Activated CD4-positive, CD25-positive, alpha-beta regulatory T cell treated with anti-CD3 and anti-CD28 coated beads, Interleukin-2, amount 50 U/mL, for 16 hours (primary cell): ENCODE data around the gene VASH1.

ENCODE experiments used
- DNase-seq: peaks from one replicate; pipeline ENCODE4 v3.0.0-alpha.2; 2020; ENCODE audit warnings: low read depth, low spot score

Gene VASH1

DNA sequence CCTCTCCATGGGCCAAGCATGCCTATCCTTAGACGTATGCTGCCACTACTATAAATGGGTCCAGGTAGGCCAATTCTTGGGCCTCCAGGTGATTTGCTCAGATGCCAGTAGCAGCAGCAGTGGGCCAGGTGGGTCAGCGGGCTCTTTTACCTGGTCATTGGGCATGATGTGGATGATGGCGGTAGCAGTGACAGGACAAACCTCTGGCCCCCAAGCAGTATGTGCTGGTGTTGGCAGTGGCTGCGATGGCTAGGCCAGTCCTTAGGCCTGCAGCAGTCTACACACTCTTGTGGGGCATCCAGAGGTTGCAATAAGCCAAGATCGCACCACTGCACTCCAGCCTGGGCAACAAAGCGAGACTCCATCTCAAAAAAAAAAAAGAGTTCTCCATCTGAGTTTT lies 19.1 kb upstream of the VASH1 start:
- no peak for DNase-seq

DNA sequence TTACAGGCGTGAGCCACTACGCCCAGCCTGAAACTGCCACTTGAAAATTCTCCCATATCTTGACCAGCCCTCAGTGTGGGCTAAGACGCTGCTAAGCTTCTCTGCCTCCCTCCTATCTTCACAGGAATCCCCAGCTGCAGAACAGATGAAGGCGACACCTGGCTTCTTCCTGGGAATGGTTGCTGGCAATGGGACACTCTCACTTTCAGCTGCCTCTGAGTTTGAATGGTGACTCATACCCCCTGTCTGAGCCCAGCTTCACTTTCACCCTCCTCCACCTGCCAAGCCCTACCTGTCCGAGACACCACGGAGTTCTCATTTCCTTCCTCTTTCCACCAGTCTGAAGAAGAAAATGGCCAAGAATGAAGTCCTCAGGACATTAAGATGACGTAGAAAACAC lies 18.3 kb upstream of the VASH1 start:
- no peak for DNase-seq

DNA sequence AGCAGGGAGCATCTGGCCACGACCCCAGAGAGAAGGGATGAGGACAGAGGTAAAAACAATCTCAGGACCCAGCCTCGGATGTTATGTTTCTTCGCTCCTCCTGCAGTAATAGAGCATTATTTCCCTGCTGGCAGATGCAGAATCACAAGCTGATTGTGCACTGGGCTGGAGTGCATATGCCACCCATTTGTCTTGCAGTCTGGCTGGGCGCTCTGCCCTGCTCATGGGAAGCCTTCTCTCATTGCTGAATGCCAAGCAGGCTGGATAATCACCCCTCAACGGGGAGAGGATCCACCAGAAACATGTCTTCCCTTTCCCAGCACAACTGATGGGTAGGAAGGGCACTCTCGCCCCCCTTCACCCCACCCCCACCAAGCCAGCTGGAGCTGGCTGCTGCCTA lies 8.5 kb upstream of the VASH1 start:
- no peak for DNase-seq

DNA sequence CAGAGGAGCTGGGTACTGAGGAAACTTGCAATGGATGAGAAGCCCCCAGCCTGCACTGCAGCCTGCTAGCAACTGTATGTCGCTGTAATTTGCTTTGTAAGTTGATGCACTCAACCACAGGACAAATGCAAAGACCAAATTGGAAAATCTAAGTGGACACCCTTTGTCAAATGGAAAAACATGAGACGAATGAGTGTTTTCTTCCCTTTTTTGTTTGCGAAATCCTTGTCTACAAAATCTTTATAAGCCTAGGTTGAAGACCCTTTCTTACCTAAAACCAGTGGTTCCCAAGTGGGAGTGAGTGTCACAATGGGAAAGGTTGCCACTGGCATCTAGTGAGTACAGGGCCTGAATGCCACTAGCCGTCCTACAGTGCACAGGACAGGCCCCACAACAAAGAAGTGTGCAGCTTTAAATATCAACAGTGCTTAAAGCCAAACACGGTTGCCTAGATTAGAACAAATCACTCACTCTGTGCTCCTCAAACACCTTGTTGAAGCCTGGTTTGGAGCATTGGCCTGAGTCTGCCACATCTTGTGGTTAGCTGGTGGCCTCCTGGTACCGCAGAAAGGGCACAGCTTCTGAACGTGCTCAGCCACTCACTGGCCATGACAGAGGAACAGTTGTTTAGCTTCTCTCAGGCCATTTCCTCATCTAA lies 7.6 kb upstream of the VASH1 start:
- DNase-seq, result no peak

DNA sequence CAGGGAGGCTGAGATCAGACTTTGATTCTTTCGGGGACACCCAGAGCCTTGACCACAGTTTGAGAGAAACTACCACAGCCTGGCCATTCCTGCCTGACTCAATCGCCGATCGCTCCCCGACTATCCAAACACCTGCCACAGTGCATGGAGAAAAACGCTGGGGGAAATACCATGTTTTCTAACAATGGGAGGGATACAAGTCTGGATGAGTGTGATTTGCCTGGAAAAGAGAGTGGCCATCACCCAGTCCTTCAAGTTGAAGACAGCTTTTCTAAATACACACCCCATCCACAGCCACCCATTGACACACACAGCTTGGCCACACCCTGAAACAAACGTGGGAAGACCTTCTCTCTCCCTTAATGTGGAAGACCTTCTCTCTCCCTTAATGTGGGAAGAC lies 6.7 kb upstream of the VASH1 start:
- DNase-seq, result no peak

DNA sequence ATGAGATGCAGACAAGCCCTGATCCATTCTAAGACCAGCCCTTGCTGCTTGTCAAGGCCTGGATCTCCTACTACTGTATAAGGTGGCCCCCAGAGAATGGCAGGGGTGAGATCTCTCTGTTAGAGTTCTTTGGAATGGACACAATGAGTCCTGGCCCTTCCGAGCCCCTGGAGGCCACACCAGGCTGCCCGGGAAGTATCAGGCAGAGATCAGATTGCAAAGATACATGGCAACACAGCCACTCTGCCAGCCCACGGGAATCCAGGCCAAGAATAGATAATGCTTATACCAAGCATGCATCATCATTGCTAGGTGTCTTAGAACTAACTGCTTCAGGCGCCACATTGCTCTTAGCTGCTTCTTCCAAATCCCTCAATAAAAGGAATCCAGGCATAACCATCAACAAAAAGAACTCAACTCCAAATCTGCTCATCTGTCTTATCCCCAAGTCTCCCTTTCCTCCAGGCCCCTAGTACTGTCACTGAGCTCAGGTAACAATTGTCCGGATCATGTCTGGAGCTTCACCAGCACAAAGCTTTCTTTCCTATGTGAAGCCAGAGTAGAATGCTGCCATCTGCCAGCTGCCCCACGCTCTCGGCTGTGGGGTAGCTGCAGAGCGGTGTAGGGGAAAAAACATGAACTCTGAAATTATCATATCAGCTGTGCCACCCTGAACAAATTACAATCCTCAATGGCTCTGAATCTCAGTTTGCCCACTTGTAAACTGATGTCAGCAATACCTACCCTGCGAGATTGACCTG lies 5.5 kb upstream of the VASH1 start:
- no peak for DNase-seq

DNA sequence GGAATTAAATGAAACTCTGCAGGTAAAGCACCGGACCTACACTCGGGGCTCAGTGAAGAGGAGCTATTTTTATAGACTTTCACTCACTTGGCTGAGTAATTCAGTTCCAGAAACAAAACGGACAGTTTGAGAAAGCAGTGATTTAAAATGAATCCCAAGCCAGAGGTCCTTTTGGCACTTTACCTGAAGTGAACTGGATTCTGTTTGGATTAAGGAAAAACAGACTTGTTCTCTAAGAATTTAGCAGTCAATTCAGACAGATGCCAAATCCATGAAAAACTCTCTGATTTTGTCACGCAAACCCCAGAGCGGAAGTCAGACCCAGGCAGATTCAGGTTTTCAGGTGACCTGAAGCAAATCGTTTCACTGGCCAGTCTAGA lies 4.9 kb upstream of the VASH1 start:
- no peak for DNase-seq

DNA sequence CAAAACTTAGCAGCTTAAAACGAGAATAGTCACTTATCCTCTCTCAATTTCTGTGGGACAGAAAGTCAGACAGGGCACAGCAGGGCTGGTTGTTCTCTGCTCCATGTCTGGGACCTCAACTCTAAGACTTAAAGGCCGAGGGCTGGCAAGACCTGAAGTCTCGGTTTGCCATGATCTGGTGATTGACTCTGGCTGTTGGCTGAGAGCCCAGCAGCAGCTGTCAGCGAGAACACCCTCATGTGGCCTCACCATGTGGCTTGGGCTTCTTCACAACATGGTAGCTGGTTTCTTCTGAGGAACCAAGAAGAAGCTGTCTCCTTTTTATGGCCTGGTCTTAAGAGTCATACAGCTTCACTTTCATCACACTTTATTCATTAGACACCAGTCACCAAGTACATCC lies 1.7 kb upstream of the VASH1 start:
- DNase-seq, result no peak

DNA sequence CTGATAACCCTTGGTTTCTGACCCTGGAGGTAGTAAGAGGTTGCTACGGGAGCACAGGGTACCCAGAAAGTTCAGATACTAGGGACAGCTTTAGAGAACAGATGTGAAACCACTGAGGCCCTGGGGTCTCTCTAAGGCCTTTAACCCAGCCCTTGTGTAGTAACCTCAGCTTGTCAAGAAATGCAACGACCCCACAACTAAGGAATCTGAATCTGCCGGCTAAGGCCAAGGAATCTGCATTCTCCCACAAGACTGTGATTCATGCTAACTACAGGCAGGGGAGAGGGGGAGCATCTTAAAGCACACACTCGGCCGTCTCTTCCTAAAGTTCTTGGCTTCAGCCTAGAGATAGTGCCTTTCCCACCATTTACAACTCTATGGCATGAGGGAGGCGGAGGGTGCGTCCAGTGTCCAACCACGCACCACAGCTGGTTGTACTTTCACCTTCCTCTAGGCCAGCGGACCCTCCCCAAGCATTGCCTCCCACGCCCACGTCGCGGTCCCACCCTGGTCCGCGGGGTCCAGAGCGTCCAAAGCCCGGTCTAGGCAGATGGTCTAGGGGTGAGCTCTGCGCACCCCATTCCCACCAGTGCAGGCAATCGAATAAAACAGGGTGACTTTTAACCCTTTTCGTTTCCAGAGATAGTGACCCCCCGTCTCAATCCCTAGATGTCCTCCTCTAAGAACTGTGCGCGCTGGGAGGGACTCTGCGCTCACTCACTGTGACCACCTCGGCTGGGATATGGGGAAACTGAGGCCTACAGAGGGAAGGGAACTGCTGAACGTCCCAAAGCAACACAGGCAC lies 735 bp upstream of the VASH1 start:
- no peak for DNase-seq

DNA sequence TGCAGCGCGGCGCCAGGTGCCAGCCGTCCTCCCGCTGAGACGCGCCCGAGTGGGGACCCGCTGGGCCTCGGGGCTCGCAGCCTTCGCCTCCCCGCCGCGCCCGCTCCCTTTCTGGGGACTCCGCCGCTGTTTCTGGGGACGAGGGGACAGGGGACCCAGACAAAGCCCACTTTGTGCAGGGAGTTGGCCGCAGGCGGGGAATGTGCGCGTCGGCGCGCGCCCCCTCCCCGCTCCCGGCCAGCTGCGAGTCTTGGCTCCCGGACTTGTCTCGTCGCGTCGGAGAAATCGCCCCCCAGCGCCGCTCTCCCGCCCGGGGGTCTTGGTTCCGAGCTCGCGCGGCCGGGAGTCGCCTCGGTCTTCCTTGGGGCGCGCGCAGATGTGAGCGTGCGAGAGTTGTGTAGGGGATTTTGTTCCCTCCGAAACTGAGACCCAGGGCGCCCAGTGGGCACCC lies 717 bp downstream of the VASH1 start:
- DNase-seq, result no peak

DNA sequence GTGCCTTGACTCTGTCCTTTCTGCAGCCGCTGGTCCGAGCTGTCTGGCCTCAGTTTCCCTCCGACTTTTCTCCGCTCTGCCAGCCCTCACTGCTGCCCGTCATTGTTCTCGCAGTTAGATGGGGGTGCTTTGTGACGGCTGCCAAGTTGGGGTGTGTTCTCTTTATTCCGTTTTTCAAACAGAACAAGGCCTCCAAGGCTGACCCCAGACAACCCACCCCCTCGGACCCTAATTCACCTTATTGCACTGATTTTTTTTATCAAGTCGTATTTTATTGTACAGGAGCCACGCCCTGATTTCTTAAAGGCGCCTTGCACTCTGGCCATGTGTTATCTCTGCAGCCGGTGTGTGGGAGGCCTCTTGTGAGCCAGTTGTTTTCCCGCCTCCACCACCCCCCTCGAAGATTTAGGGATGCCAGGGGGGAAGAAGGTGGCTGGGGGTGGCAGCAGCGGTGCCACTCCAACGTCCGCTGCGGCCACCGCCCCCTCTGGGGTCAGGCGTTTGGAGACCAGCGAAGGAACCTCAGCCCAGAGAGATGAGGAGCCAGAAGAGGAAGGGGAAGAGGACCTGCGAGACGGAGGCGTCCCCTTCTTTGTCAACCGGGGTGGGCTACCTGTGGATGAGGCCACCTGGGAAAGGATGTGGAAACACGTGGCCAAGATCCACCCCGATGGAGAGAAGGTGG lies 1.3 kb downstream of the VASH1 start:
- DNase-seq, result no peak

DNA sequence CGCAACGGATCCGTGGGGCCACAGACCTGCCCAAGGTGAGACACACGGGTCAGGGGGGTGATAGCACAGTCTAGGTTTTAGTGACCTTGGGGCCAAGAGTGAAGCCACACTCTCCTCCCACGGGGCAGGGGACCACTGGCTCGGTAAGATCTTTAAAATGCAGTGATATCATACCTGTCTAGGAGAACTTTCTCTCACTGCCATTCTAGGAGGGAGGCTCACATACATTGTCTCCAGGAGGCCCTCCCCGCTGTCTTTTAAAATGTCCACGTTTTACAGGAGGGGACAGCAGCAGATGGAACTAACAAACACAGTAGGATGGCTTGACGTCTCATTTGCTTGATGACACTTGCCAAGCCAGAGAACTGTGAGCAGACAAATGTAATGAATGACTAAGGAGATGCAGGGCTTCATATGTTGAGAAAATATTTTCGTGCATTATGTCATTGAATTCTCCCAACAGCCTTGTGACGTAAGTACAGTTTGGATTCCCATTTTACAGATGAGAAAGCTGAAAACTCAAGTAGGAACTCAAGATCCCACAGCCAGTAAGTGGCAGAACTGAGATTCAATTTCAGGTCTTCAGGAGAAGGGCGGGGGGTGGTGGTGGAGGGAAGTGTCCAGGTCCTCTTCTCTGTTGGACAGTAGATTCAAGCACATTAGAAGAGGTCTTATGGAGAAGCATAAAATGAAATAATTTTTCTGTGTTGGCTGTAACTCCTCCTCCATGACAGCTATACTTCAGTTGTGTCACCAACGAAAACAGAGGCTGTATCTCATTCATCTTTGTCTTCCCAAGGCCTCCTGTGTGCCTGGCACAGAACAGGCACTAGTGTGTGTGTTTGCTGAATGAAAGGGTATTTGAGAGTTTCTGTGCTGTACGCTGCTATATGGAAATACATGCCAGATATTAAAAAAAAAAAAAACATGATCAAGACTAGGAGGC lies 2.1 kb downstream of the VASH1 start:
- no peak for DNase-seq

DNA sequence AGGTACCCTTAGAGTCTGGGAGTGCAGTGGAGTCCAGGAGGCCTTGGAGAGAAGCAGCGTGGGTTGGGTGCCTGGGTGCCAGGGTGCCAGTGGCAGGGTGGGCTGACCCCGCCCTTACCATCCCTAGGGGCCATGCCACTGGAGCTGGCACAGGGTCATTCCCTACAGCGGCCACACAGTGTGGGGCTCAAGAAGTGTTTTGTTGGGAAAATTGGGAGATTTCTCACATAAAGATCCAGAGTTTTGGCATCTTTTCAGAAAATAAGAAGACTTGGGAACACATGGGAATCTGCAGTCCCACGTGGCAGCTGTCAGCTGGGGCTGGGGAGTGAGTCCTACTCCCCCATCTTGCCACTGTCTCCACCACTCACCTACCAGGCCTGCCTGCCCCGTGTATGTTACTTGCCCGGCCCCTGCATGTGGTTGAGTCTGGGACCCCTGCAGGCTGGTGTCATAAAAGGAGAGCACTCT lies 4.2 kb downstream of the VASH1 start:
- no peak for DNase-seq

DNA sequence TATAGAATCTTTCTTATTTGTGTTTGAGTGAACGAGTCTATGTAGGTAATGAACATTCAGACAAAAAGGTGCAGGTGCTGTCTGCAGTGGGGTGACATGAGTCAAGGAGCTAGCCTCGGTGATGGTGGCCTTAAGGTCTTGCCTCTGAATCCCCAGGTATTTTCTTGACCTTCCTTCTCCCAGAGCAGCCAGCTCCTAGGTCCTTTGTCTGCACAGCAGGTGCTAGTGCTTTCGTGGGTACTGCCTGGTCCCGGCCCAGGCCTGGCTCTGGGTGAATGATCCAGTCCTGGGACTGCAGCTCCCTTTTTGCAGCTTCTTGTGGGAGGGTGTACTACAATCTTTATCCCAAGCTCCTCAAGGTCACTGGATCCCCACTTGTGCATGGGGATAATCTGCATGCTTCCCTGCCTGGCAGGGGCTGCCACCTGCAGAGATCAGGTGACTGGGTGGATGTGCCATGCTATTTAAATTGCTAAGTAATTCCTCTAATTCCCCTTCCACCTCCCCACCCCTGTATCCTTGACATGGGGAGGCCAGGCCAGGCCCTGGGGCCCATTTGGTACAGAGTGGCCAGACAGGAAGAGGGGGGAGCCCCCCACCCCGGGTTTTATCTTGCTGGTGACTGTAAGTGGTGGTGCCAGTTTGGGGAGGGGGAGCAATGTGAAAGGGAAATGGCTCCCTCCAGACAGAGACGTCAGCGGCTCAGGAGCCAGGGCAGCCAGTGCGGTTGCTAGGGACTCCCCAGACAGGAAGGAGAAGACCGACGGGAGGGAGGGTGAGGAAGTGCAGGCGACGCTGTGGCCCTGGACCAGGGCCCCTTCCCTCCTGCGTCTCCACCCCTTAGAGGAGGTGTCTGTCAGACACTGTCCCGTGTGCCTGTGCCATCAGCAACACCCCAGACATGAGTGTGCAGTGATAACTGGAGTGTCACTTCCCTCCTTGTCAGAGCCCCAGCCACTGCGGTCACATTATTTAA lies 6.7 kb downstream of the VASH1 start:
- DNase-seq, result peak; percentile 18

DNA sequence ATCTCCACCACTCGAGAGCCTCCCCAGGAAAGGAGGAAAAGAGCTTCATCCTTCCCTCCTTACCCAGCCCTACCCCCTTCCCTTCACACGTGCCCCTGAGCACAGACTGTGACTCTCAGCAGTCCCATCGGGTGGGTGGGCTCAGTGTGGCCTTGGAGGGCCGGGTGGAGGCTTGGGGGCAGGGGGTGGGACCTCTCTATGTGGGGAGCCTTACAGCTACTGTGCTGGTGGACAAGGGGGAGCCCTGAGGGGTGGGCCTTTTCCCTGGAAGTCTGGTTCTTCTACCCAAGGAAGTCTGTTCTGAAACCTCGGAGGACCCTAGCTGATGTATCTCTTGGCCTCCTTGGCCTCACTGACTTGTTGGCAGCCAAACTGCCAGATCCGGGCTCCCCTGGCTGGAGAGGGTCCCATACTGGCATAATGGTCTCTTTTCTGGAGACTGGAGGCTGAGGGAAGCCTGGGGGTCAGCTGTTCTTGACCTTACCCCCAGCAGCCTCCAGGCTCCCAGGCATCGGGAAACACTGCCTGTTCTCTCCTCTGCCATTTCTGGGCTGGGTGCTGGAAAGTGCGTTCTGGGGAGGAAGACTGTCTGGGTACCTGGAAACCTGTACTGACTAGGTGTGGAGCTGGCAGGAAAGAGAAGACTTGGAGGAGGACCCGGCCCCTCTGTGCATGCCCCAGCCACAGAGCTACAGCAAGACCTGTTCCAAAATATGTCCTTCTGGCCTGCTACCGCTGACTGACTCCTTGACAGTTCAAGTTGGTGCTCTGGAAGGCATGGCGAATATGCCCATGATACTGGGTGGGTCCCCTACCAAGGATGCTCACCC lies 7.6 kb downstream of the VASH1 start:
- DNase-seq, result no peak

DNA sequence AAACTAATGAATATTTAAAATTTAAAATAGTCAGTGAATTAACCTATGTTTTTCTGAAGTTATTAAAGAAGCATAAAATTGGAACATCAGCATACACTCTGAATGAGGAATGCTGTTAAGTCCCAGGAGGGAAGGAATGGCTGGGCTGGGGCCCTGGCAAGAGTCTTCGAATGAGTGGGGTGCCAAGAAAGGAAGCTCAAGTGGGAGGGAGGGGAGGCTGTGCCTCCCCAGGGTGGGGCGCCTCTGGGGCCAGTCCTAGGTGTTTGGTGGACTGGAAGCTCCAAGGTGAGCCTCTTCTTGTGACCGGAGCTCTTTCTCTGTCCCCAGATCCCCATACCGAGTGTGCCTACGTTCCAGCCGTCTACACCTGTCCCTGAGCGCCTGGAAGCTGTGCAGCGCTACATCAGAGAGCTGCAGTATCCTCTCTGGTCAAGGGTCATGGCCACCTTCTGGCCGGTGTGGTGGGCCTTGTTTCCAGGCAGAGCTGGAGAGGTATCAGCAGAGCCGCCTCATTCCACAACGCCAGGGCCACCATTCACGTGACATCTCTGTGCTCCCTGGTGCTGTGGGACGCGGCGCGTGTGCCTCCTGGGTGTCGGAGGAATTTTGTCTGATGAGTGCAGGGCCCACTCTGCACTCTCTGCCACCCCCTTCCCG lies 8.5 kb downstream of the VASH1 start:
- DNase-seq, result no peak

DNA sequence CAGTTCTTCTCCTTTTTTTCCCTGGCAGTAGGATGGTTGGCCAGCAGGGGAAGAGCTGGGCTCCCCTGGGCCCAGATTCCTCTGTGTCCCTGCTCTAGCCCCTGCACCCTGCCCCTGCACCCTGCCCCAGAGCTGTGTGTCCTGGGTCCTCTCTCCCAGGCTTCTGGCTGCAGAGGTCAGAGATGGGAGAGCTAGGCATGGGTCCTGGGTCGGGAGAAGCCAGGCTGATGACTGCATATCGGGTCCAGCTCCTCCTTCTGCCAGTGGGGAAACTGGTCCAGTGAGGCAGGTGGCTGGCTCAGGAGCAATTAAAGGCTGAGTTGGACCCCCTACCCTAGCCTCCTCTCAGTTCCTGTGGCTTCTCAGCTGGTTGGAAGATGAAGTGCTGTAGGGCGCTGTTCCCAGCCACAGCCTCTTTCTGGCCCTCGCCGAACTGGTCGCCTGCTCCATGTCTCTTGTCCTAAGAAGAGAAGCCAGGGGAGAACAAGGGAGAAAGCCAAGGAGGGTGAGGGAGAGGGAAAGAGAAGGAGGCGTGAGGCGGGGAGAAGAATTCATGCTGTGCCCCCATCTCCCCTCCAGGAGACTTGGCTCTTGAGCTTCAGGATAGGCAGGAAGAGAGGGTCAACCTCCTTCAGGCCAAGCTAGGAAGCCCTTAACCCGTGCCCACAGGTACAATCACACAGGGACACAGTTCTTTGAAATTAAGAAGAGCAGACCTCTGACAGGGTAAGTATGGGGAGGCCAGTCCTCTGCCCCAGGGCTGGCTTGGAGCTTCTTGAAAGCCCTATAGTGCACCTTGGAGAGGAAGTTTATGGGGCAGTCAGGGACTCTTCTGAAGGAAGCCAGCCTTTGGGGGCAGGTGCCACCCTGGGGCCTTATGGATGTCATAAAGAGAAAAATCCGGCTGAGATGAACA lies 9.5 kb downstream of the VASH1 start:
- DNase-seq, result no peak
